DND-41 (cell line): ENCODE measurements around the gene GFAP.
"Not testable (repeated sequence)": the region's sequence is repeated elsewhere in the genome, so short reads cannot be mapped to it uniquely, and the experiment has no call there.

Experiments
- ATAC-seq: fragments of 200-7000 bp; cut with Tn5 transposase; 3 replicates; pipeline ENCODE4 v1.9.1; 2021; ENCODE audit warnings: low read depth; ENCODE audit not compliant: insufficient read depth
- DNase-seq: peaks from one replicate; pipeline ENCODE4 v3.0.0-alpha.2; 2020
- H2AFZ ChIP-seq: 2 replicates; pipeline ENCODE4 v1.6.0; 2012; ENCODE audit warnings: low read depth, low read length
- H3K27ac ChIP-seq: 2 replicates; pipeline ENCODE4 v1.5.1; 2012; ENCODE audit warnings: low read length, inconsistent platforms
- H3K27me3 ChIP-seq: fragments of 200-600 bp; sonication (generic); 2 replicates; pipeline ENCODE4 v1.6.0; 2012; ENCODE audit warnings: low read length, mild to moderate bottlenecking, inconsistent platforms; ENCODE audit not compliant: insufficient read depth, poor library complexity
- H3K36me3 ChIP-seq: 2 replicates; pipeline ENCODE4 v1.5.1; 2012; ENCODE audit warnings: low read length, inconsistent platforms; ENCODE audit not compliant: insufficient read depth
- H3K4me1 ChIP-seq: 2 replicates; pipeline ENCODE4 v1.5.1; 2012; ENCODE audit warnings: mild to moderate bottlenecking, low read length; ENCODE audit not compliant: insufficient read depth
- H3K4me2 ChIP-seq: 2 replicates; pipeline ENCODE4 v1.6.0; 2012; ENCODE audit warnings: mild to moderate bottlenecking, moderate library complexity, low read length, inconsistent platforms; ENCODE audit not compliant: insufficient read depth
- H3K4me3 ChIP-seq, 2 experiments: fragments of 200-600 bp in 1 of 2; shearing (Covaris generic) in 1 of 2; 2 replicates each; pipeline ENCODE4 v1.5.1; 2012 to 2016; ENCODE audit warnings: inconsistent platforms in 2 of 2, low read length in 2 of 2, mild to moderate bottlenecking in 2 of 2, low read depth in 1 of 2, moderate library complexity in 1 of 2
- H3K79me2 ChIP-seq: 2 replicates; pipeline ENCODE4 v1.6.0; 2012; ENCODE audit warnings: low read length, inconsistent platforms; ENCODE audit not compliant: insufficient read depth
- H3K9ac ChIP-seq: 2 replicates; pipeline ENCODE4 v1.6.0; 2012; ENCODE audit warnings: low read depth, mild to moderate bottlenecking, inconsistent platforms, low read length, moderate library complexity
- H3K9me3 ChIP-seq: 2 replicates; pipeline ENCODE4 v1.5.1; 2012; ENCODE audit warnings: low read length, moderate library complexity, mild to moderate bottlenecking, inconsistent platforms; ENCODE audit not compliant: insufficient read depth, severe bottlenecking
- H4K20me1 ChIP-seq: 2 replicates; pipeline ENCODE4 v1.6.0; 2012; ENCODE audit warnings: low read length; ENCODE audit not compliant: insufficient read depth
- CTCF ChIP-seq: IDR thresholded peaks from 2 replicates; pipeline ENCODE4 v1.5.1; 2012; ENCODE audit warnings: borderline replicate concordance, low read length, moderate library complexity, mild to moderate bottlenecking; ENCODE audit not compliant: poor library complexity, severe bottlenecking; ENCODE audit errors: extremely low read depth
- EZH2 ChIP-seq: IDR thresholded peaks from 3 replicates; pipeline ENCODE4 v1.6.1; 2012; ENCODE audit warnings: borderline replicate concordance, low read depth, mild to moderate bottlenecking, moderate library complexity, low read length, inconsistent platforms; ENCODE audit not compliant: severe bottlenecking

The GFAP gene

GRCh38 chr17:44952946-44953475 is 37.7 kb upstream of the GFAP start:
- Histone ChIP-seq H2AFZ (no peak overlapping the region), H3K4me1 (peaks cover 6% of the 10 kb centered on the region), H3K4me2 (no peak overlapping the region), H3K27me3 (no peaks in the 10 kb centered on the region), H3K9ac (no peak overlapping the region), H3K9me3 (no peaks in the 10 kb centered on the region), H3K27ac (no peak overlapping the region), H3K4me3 (no peak overlapping the region), H4K20me1 (no peaks in the 10 kb centered on the region), H3K79me2 (peaks cover 2% of the 10 kb centered on the region; the same call in 1 of the 2 replicates), H3K36me3 (no peaks in the 10 kb centered on the region)
- no peak for DNase-seq
- ATAC-seq = no peak
- TF ChIP-seq CTCF (no peak), EZH2 (no peak)

DNA sequence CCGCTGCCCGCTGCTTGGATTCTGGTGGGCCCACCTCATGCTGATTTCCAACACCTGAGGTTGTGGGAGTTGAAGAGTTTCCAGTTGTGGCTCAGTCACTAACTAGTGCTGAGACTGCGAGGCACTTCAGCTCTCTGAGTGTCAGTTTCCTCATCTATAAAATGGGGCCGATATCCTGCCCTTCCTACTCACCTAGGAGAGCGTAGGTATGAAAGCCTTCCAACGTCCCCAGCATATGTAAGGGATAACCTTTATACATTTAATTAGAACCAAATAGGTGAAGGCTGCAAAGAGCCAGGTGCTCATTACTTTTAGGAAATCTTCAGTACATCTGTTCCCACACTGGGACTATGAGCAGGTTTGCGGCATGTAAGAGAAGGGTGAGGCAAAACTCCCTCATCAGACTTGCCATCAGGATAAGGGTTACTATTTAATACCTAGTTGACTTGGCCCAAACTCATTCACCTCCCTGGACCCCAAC is 33.1 kb upstream of the GFAP start:
- Histone ChIP-seq H3K36me3 (peaks cover 36% of the 10 kb centered on the region), H3K4me2 (peak overlapping the region; percentile 89), H2AFZ (peak overlapping the region; percentile 88), H3K4me3 (peak overlapping the region; percentile 66 to 97), H3K27ac (peak overlapping the region; percentile 95), H3K4me1 (peaks cover 40% of the 10 kb centered on the region), H3K9me3 (no peaks in the 10 kb centered on the region), H4K20me1 (peaks cover 14% of the 10 kb centered on the region; the same call in 1 of the 2 replicates), H3K9ac (peak overlapping the region; percentile 93), H3K27me3 (no peaks in the 10 kb centered on the region), H3K79me2 (peaks cover 47% of the 10 kb centered on the region)
- no peak for TF ChIP-seq EZH2
- TF ChIP-seq CTCF = no peak
- DNase-seq = no peak
- no peak for ATAC-seq

GRCh38 chr17:44947461-44948314 is 32.4 kb upstream of the GFAP start, which contains the start of gene KIF18B:
Gene KIF18B, minus strand, starts transcription at chr17:44947773. Its CDS starts 11,429 bp downstream, at chr17:44936344.
- Histone ChIP-seq H3K4me3 (peak within 1 kb of the TSS; percentile 66 to 97), H3K4me2 (peak within 1 kb of the TSS; percentile 89), H3K79me2 (peaks cover 54% of the 10 kb centered on the region), H3K36me3 (peaks cover 39% of the 10 kb centered on the region), H3K27ac (peak within 1 kb of the TSS; percentile 95), H3K4me1 (peaks cover 43% of the 10 kb centered on the region), H3K27me3 (no peaks in the 10 kb centered on the region), H3K9ac (peak within 1 kb of the TSS; percentile 93), H2AFZ (peak within 1 kb of the TSS; percentile 88), H3K9me3 (no peaks in the 10 kb centered on the region), H4K20me1 (peaks cover 17% of the 10 kb centered on the region; the same call in 1 of the 2 replicates)
- TF ChIP-seq CTCF = peak; percentile 50
- no peak for TF ChIP-seq EZH2
- DNase-seq (peak; percentile 96), ATAC-seq (peak; percentile 95)

DNA sequence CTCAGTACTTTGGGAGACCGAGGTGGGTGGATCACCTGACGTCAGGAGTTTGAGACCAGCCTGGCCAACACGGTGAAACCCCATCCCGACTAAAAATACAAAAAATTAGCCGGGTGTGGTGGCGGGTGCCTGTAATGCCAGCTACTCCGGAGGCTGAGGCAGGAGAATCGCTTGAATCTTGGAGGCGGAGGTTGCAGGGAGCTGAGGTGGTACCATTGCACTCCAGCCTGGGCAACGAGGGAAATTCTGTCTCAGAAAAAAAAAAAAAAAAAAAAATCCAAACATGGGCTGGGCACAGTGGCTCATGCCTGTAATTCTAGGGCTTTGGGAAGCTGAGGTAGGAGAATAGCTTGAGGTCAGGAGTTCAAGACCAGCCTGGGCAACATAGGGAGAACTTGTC is 30.4 kb upstream of the GFAP start:
- Histone ChIP-seq H3K4me3 (peak overlapping the region; percentile 66 to 97; a peak in 3 of 4 replicates), H3K4me1 (peaks cover 60% of the 10 kb centered on the region), H3K36me3 (peaks cover 58% of the 10 kb centered on the region), H3K9ac (peak overlapping the region; percentile 93), H3K4me2 (peak overlapping the region; percentile 89), H4K20me1 (peaks cover 34% of the 10 kb centered on the region), H3K79me2 (peaks cover 74% of the 10 kb centered on the region)
- H3K27ac ChIP-seq, H3K27me3 ChIP-seq, H2AFZ ChIP-seq, ATAC-seq, H3K9me3 ChIP-seq, DNase-seq: not testable (repeated sequence)
